OCI-LY1 (cell line): ENCODE results near the gene PELO.

Experiments used
- H2AFZ ChIP-seq: fragments of 200-600 bp; sonication (generic), shearing (Covaris generic); 2 replicates; pipeline ENCODE4 v1.6.0; 2014; ENCODE audit warnings: antibody characterized with exemption, mild to moderate bottlenecking, low read length
- H3F3A ChIP-seq: fragments of 200-600 bp; sonication (generic), shearing (Covaris generic); 2 replicates; pipeline ENCODE4 v1.6.0; 2014; ENCODE audit warnings: mild to moderate bottlenecking, antibody characterized with exemption, low read length, moderate library complexity; ENCODE audit not compliant: insufficient read depth
- H3K27ac ChIP-seq: fragments of 200-600 bp; sonication (generic); 2 replicates; pipeline ENCODE4 v1.5.1; 2014; ENCODE audit warnings: low read length, mixed run types, mild to moderate bottlenecking, low read depth; ENCODE audit not compliant: poor library complexity, severe bottlenecking
- H3K27me3 ChIP-seq: fragments of 200-600 bp; sonication (generic); 2 replicates; pipeline ENCODE4 v1.6.0; 2014; ENCODE audit warnings: antibody characterized with exemption, mild to moderate bottlenecking, low read length, moderate library complexity; ENCODE audit not compliant: insufficient read depth
- H3K36me3 ChIP-seq: fragments of 200-600 bp; sonication (generic); 2 replicates; pipeline ENCODE4 v1.6.1; 2014; ENCODE audit warnings: mild to moderate bottlenecking, antibody characterized with exemption, low read length, moderate library complexity, mixed read lengths; ENCODE audit not compliant: insufficient read depth
- H3K4me1 ChIP-seq: fragments of 200-600 bp; sonication (generic); 2 replicates; pipeline ENCODE4 v1.5.1; 2014; ENCODE audit warnings: mild to moderate bottlenecking, low read length, moderate library complexity; ENCODE audit not compliant: insufficient read depth, severe bottlenecking
- H3K4me2 ChIP-seq: fragments of 200-600 bp; sonication (generic), shearing (Covaris generic); 2 replicates; pipeline ENCODE4 v1.6.1; 2014; ENCODE audit warnings: low read length
- H3K4me3 ChIP-seq: fragments of 200-600 bp; sonication (generic); 2 replicates; pipeline ENCODE4 v1.5.1; 2014; ENCODE audit warnings: low read length, low read depth, mild to moderate bottlenecking, mixed read lengths; ENCODE audit not compliant: poor library complexity, severe bottlenecking
- H3K79me2 ChIP-seq: fragments of 200-600 bp; shearing (Covaris generic); 2 replicates; pipeline ENCODE4 v1.6.1; 2016; ENCODE audit warnings: mixed run types, low read length, mixed read lengths; ENCODE audit not compliant: insufficient read depth
- H3K9ac ChIP-seq: fragments of 200-600 bp; sonication (generic), shearing (Covaris generic); 2 replicates; pipeline ENCODE4 v1.6.1; 2014; ENCODE audit warnings: mild to moderate bottlenecking, low read length, mixed read lengths
- H3K9me2 ChIP-seq: fragments of 200-600 bp; sonication (generic), shearing (Covaris generic); 2 replicates; pipeline ENCODE4 v1.6.1; 2014; ENCODE audit warnings: low read depth, mild to moderate bottlenecking, low read length, mixed read lengths
- H3K9me3 ChIP-seq: fragments of 200-600 bp; shearing (Covaris generic); 2 replicates; pipeline ENCODE4 v1.6.1; 2014; ENCODE audit warnings: low read length, mixed read lengths
- H4K20me1 ChIP-seq: fragments of 200-600 bp; sonication (generic), shearing (Covaris generic); 2 replicates; pipeline ENCODE4 v1.6.0; 2016; ENCODE audit warnings: mild to moderate bottlenecking, low read length; ENCODE audit not compliant: insufficient read depth
- EZH2 ChIP-seq: fragments of 200-600 bp; sonication (generic), shearing (Covaris generic); IDR thresholded peaks from 2 replicates; pipeline ENCODE4 v1.8.0; 2017; ENCODE audit warnings: borderline replicate concordance, mixed run types, mild to moderate bottlenecking, antibody characterized with exemption, low read length, moderate library complexity, mixed read lengths
- TF ChIP-seq, protein P1 (sequence below): fragments of 200-600 bp; sonication (generic), shearing (Covaris generic); IDR thresholded peaks from 2 replicates; pipeline ENCODE4 v1.5.1; 2017; ENCODE audit warnings: mild to moderate bottlenecking, antibody characterized with exemption, low read length, moderate library complexity, mixed read lengths

The PELO gene

DNA sequence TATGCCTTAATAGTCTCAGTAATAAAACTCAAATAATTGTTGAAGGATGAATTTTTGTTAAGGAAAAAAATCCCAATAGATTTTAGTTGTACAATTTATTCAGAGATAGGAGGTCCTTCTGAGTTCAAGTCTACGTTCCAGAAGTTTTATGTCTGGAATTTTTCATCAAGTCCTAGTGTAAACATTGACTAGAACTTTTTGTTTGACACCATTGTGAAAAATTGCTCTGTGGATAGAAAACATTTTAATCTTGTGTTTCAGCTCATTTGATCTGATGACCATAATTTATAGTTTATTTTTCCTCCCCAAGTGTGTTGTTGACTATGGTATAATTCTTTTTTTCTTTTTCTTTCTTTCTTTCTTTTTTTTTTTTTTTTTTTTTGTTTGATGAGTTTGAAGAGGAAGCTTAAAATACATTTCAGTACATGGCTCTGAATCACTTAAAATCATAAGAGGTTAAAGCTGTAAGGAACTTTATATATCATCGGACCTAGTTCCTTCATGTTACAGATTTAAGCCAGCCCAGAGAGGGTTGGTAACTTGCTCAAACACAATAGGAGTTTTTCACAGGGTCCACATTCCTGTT, 20.7 kb downstream of the PELO start:
- Histone ChIP-seq H4K20me1 (no peaks in the 10 kb centered on the region), H3K9me3 (no peaks in the 10 kb centered on the region), H3K36me3 (peaks cover 14% of the 10 kb centered on the region; the same call in 1 of the 2 replicates), H3K9ac (no peak overlapping the region), H3K4me2 (no peak overlapping the region), H3K4me3 (no peak overlapping the region), H3K79me2 (no peaks in the 10 kb centered on the region), H3K27me3 (no peaks in the 10 kb centered on the region), H3K27ac (no peak overlapping the region), H3K4me1 (peaks cover 3% of the 10 kb centered on the region), H3K9me2 (no peaks in the 10 kb centered on the region), H3F3A (no peaks in the 10 kb centered on the region), H2AFZ (no peak overlapping the region)
- TF ChIP-seq, protein P1, sequence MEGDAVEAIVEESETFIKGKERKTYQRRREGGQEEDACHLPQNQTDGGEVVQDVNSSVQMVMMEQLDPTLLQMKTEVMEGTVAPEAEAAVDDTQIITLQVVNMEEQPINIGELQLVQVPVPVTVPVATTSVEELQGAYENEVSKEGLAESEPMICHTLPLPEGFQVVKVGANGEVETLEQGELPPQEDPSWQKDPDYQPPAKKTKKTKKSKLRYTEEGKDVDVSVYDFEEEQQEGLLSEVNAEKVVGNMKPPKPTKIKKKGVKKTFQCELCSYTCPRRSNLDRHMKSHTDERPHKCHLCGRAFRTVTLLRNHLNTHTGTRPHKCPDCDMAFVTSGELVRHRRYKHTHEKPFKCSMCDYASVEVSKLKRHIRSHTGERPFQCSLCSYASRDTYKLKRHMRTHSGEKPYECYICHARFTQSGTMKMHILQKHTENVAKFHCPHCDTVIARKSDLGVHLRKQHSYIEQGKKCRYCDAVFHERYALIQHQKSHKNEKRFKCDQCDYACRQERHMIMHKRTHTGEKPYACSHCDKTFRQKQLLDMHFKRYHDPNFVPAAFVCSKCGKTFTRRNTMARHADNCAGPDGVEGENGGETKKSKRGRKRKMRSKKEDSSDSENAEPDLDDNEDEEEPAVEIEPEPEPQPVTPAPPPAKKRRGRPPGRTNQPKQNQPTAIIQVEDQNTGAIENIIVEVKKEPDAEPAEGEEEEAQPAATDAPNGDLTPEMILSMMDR = no peak
- no peak for TF ChIP-seq EZH2

DNA sequence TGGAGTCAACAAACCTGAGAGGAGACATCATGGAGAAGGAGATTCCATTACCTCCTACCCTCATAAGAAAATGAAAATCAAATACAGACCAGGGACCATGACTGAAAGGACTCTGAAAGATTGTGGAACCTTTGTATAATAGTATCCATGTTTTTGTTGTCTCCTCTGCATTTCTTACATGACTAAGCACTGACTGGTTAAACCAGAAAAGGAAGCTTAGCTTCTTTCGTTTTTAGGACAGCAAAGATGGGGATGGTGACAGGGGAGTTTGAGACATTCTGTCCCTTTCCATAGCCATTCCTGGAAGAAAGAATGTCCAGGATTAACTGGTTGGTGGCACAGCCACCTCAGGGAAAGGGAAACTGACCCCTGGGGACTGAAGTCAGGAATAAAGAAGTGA, 22.2 kb downstream of the PELO start:
- Histone ChIP-seq H3K9me3 (no peaks in the 10 kb centered on the region), H3K9me2 (no peaks in the 10 kb centered on the region), H3K27me3 (no peaks in the 10 kb centered on the region), H3K36me3 (peaks cover 6% of the 10 kb centered on the region; the same call in 1 of the 2 replicates), H3K9ac (no peak overlapping the region), H3K27ac (no peak overlapping the region), H4K20me1 (no peaks in the 10 kb centered on the region), H3F3A (no peaks in the 10 kb centered on the region), H3K4me2 (no peak overlapping the region), H3K4me3 (no peak overlapping the region), H3K79me2 (no peaks in the 10 kb centered on the region), H2AFZ (no peak overlapping the region), H3K4me1 (no peaks in the 10 kb centered on the region)
- TF ChIP-seq, protein P1 = no peak
- no peak for TF ChIP-seq EZH2

DNA sequence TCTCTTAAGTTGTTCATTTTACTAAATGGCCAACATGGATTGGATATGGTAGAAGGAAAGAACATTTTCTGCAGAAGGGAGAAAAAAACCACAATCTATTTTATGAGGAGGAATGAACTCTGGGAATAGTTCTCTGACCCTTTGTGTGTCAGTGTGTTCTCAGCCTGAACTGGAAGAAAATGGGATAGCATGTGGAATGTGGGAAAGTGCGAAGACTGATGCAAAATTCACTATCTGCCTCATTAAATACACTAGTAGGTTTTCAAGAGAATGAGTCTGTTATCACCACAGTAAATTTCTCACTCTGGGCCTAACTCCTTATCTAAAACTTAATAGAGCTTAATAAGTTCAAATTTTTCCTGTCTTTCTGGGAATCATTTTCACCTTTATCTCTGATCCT, 22.7 kb downstream of the PELO start:
- TF ChIP-seq EZH2 = no peak
- TF ChIP-seq, protein P1 = no peak
- H3K9ac ChIP-seq = no peak overlapping the region
- H3K4me1 ChIP-seq = no peaks in the 10 kb centered on the region
- no peak overlapping the region for H3K4me3 ChIP-seq
- H3K4me2 ChIP-seq = no peak overlapping the region
- H3K9me3 ChIP-seq = no peaks in the 10 kb centered on the region
- H3K79me2 ChIP-seq = no peaks in the 10 kb centered on the region
- no peaks in the 10 kb centered on the region for H3K27me3 ChIP-seq
- H3K27ac ChIP-seq = no peak overlapping the region
- H3K36me3 ChIP-seq = peaks cover under 1% of the 10 kb centered on the region; the same call in 1 of the 2 replicates
- no peaks in the 10 kb centered on the region for H3F3A ChIP-seq
- no peak overlapping the region for H2AFZ ChIP-seq
- no peaks in the 10 kb centered on the region for H3K9me2 ChIP-seq
- H4K20me1 ChIP-seq = no peaks in the 10 kb centered on the region
